ENCODE measurements around the gene MPHOSPH10. TPM values are rescaled to one million over a fixed set of nuclear protein-coding genes. Genes with fewer than 3 reads are reported as not detected.
A peak's percentile ranks its signal among the peaks of the same experiment; 100 is the strongest.

MPHOSPH10 gene
- polyA plus RNA-seq, 1 of the 3 experiments (the other 2 are of a cell fraction), result 8.7 TPM

GRCh38 chr2:71187589-71187988 is 57.2 kb downstream of the MPHOSPH10 start:
- ChIA-PET POLR2A (no interaction called here), CTCF (interaction anchor here (1.1 to 3.9 kb wide), 5 partner anchors 30 to 323 kb away, joined by 3 to 24 read pairs (median 5); no protein-coding TSS in a partner anchor)
- no peaks in the 10 kb centered on the region for H3K9me2 ChIP-seq
- TF ChIP-seq PBX3 (IDR thresholded peaks at IDR 0.05) (no peak), USF1 (IDR thresholded peaks at IDR 0.05; ENCODE audit: borderline replicate concordance, low read depth) (no peak), GATA2 (CRISPR knock-in tag; IDR thresholded peaks at IDR 0.05) (no peak), RAD21 (IDR thresholded peaks at IDR 0.05; ENCODE audit: low read length) (no peak), FOXM1 (IDR thresholded peaks at IDR 0.05; ENCODE audit: low read depth) (no peak), SMC3 (IDR thresholded peaks at IDR 0.05; ENCODE audit: low read depth, low read length) (no peak), EP300 (IDR thresholded peaks at IDR 0.05; ENCODE audit: borderline replicate concordance in 1 of 2, low read depth in 1 of 2, low read length in 1 of 2) (no peak)
- TF ChIP-seq, protein P1, sequence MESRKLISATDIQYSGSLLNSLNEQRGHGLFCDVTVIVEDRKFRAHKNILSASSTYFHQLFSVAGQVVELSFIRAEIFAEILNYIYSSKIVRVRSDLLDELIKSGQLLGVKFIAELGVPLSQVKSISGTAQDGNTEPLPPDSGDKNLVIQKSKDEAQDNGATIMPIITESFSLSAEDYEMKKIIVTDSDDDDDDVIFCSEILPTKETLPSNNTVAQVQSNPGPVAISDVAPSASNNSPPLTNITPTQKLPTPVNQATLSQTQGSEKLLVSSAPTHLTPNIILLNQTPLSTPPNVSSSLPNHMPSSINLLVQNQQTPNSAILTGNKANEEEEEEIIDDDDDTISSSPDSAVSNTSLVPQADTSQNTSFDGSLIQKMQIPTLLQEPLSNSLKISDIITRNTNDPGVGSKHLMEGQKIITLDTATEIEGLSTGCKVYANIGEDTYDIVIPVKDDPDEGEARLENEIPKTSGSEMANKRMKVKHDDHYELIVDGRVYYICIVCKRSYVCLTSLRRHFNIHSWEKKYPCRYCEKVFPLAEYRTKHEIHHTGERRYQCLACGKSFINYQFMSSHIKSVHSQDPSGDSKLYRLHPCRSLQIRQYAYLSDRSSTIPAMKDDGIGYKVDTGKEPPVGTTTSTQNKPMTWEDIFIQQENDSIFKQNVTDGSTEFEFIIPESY (IDR thresholded peaks at IDR 0.05; ENCODE audit: borderline replicate concordance, low read depth), result no peak
- DNase-seq, result no peak
- H3K4me2 ChIP-seq, result no peak overlapping the region
- H3F3A ChIP-seq (replicated peaks; ENCODE audit: insufficient read depth), result no peaks in the 10 kb centered on the region
- H3K27me3 ChIP-seq (ENCODE audit: insufficient read depth), result no peaks in the 10 kb centered on the region; the same call in 1 of the 2 replicates
- no peaks in the 10 kb centered on the region for H3K79me2 ChIP-seq (ENCODE audit: insufficient read depth)
- no peaks in the 10 kb centered on the region for H3K9me3 ChIP-seq
- H3K4me1 ChIP-seq (ENCODE audit: control insufficient read depth in 1 of 2, insufficient read depth in 2 of 2, low read depth in 1 of 2, low read length in 1 of 2), result peaks cover 0 to 2% of the 10 kb centered on the region in 2 experiments; a peak in 1 of 4 replicates
- H4K20me1 ChIP-seq (ENCODE audit: insufficient read depth), result no peaks in the 10 kb centered on the region
- H3K36me3 ChIP-seq (replicated peaks in 1 of 2; ENCODE audit: control insufficient read depth in 1 of 2, insufficient read depth in 2 of 2, low read length in 1 of 2), result no peaks in the 10 kb centered on the region
- WGBS (ENCODE audit: low lambda C conversion rate), result 4% methylated on average over 2 of the region's 2 CpGs
- H3K4me3 ChIP-seq (ENCODE audit: low read depth in 2 of 2, low read length in 1 of 2), result no peak overlapping the region
- no peak overlapping the region for H3K9ac ChIP-seq
- no peak overlapping the region for H2AFZ ChIP-seq (ENCODE audit: low read depth)
- H3K27ac ChIP-seq (ENCODE audit: low read depth in 2 of 2, low read length in 1 of 2), result no peak overlapping the region

- Histone ChIP-seq H3K4me2 (no peak overlapping the region), H3K27me3 (ENCODE audit: insufficient read depth) (no peaks in the 10 kb centered on the region; the same call in 1 of the 2 replicates), H3K9me3 (no peaks in the 10 kb centered on the region), H3F3A (replicated peaks; ENCODE audit: insufficient read depth) (no peaks in the 10 kb centered on the region), H3K9ac (no peak overlapping the region), H3K27ac (ENCODE audit: low read depth in 2 of 2, low read length in 1 of 2) (no peak overlapping the region), H2AFZ (ENCODE audit: low read depth) (no peak overlapping the region), H3K79me2 (ENCODE audit: insufficient read depth) (no peaks in the 10 kb centered on the region), H4K20me1 (ENCODE audit: insufficient read depth) (no peaks in the 10 kb centered on the region), H3K36me3 (replicated peaks in 1 of 2; ENCODE audit: control insufficient read depth in 1 of 2, insufficient read depth in 2 of 2, low read length in 1 of 2) (no peaks in the 10 kb centered on the region), H3K4me1 (ENCODE audit: control insufficient read depth in 1 of 2, insufficient read depth in 2 of 2, low read depth in 1 of 2, low read length in 1 of 2) (peaks cover 0 to 2% of the 10 kb centered on the region in 2 experiments; a peak in 1 of 4 replicates), H3K4me3 (ENCODE audit: low read depth in 2 of 2, low read length in 1 of 2) (no peak overlapping the region), H3K9me2 (no peaks in the 10 kb centered on the region)
- peak; percentile 24 for DNase-seq
- 40% methylated on average over 3 of the region's 3 CpGs for WGBS (ENCODE audit: low lambda C conversion rate)
- ChIA-PET CTCF (interaction anchor here (0.8 to 3.9 kb wide), 18 partner anchors 9 to 320 kb away, joined by 3 to 24 read pairs (median 4); no protein-coding TSS in a partner anchor), POLR2A (no interaction called here)
- no peak for TF ChIP-seq MEF2A (IDR thresholded peaks at IDR 0.05; ENCODE audit: borderline replicate concordance, low read depth)
- no peak for TF ChIP-seq RXRA (IDR thresholded peaks at IDR 0.05; ENCODE audit: borderline replicate concordance, low read depth)
- TF ChIP-seq, protein P1 (IDR thresholded peaks at IDR 0.05; ENCODE audit: borderline replicate concordance, low read depth), result no peak
- TF ChIP-seq USF2 (IDR thresholded peaks at IDR 0.05; ENCODE audit: borderline replicate concordance, low read depth, low read length), result no peak
- no peak for TF ChIP-seq POLR2AphosphoS5 (IDR thresholded peaks at IDR 0.05; ENCODE audit: low read depth, low read length)
- TF ChIP-seq RAD21 (IDR thresholded peaks at IDR 0.05; ENCODE audit: low read length), result peak; percentile 67
- TF ChIP-seq, protein P2, sequence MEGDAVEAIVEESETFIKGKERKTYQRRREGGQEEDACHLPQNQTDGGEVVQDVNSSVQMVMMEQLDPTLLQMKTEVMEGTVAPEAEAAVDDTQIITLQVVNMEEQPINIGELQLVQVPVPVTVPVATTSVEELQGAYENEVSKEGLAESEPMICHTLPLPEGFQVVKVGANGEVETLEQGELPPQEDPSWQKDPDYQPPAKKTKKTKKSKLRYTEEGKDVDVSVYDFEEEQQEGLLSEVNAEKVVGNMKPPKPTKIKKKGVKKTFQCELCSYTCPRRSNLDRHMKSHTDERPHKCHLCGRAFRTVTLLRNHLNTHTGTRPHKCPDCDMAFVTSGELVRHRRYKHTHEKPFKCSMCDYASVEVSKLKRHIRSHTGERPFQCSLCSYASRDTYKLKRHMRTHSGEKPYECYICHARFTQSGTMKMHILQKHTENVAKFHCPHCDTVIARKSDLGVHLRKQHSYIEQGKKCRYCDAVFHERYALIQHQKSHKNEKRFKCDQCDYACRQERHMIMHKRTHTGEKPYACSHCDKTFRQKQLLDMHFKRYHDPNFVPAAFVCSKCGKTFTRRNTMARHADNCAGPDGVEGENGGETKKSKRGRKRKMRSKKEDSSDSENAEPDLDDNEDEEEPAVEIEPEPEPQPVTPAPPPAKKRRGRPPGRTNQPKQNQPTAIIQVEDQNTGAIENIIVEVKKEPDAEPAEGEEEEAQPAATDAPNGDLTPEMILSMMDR (IDR thresholded peaks at IDR 0.05), result peak; percentile 44
- TF ChIP-seq YY1 (IDR thresholded peaks at IDR 0.05; ENCODE audit: low read depth), result no peak
Measured at GRCh38 chr2:71190656-71191569, 60.5 kb downstream of the MPHOSPH10 start.

Measured in SK-N-SH (cell line).